Measurements from ENCODE around the gene TGFA.

Gene TGFA

DNA sequence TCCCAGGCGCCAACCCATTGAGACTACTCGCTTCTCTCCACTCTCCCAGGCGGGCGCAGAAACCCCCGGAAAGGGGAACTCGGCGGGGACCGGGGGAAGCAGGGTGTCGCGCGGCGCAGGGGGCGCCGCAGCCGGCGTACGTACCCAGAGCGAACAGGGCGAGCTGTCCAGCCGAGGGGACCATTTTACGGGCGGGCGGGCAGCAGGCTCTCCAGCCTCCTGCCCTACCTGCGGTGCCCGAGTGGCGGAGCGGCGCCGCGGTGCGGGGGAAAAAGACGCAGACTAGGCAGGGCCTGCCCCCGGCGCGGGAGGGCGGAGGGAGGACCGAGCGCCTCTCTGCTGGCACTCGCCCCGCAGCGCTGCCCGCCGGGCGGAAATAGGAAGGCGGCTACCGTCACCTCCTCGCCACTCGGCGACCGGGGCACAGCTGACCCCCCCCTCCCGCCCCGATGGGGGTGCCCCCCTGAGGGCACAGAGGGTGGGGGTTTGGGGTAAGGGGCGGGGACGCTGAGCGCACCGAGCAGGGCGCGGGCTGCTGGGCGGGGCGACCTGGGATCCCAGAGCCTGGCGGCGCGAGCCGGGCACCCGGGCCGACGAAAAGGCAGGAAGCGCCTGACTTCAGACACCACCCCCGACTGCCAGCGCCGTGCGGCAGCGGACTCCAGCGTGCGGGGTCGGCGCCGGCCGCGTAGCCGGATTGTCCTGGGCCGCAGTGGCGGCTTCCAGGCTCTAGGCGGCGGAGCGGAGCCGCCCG lies at the start of gene TGFA:
Gene TGFA, minus strand, starts transcription at position 243 of the 754 bp plus-strand sequence. Its CDS starts 59 bp downstream, at position 184.
- DNase-seq (ENCODE audit: low read depth, low spot score): no peak

DNA sequence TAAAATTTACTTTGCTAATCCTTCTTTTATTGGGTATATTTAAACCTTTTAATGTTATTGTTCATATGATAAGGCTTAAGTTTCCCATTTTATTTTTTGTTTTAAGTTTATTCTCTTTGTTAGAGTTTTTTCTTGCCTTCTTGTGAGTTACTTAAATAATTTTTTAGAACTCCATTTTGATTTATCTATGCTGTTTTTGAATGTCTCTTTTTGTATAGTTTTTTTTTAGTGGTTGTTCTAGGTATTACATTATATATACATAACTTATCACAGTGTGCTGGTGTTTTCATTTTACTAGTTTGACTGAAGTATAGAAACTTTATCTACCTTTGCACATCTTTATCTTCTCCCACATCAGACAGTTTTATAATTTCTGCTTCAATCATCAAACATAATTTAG lies 49.4 kb upstream of the TGFA start:
- no peak for DNase-seq (ENCODE audit: low read depth, low spot score)

GRCh38 chr2:70598197-70598596 lies 44.6 kb upstream of the TGFA start:
- DNase-seq (ENCODE audit: low read depth, low spot score): no peak

GRCh38 chr2:70596739-70597138 lies 43.1 kb upstream of the TGFA start:
- DNase-seq (ENCODE audit: low read depth, low spot score): no peak

- no peak for DNase-seq (ENCODE audit: low read depth, low spot score)
Observed at GRCh38 chr2:70596293-70596692, 42.7 kb upstream of the TGFA start.

DNA sequence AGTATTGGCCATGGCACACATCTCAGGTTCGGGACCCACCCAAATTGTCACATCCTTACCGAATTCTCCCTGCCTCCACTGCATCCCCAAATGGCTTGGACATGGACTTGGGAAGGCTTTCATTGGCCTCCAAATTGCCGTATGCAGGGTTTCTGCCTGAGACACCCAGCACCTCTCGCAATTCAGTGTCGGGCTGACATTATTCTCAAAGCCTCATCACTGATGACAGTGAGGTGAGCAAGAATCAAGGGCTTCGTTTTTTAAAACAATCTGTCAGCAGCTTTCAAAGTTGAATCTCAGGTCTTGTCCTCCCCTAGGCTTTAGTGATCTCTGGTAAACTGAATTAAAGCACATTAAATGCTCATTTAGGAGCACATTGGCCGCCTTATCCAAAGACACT lies 29.5 kb upstream of the TGFA start:
- no peak for DNase-seq (ENCODE audit: low read depth, low spot score)

DNA sequence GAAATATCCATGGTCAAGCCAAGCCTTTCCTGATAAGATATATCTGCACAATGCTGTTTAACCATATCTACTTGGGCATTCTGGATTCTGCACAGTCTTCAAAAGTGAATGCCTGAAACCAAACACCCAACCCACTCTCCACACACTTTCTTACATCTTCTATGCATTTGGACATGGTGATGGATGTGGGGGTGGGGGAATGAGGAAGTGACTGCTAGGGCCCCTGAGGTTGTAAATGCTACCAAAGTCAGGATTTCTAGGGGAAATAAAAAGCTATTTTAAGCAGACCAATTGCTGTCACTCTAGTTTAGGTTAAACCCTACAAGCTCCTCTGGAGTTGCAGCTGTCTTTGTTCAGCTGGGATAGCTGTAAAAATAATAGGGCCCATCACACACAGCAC lies 26.7 kb upstream of the TGFA start:
- no peak for DNase-seq (ENCODE audit: low read depth, low spot score)

DNA sequence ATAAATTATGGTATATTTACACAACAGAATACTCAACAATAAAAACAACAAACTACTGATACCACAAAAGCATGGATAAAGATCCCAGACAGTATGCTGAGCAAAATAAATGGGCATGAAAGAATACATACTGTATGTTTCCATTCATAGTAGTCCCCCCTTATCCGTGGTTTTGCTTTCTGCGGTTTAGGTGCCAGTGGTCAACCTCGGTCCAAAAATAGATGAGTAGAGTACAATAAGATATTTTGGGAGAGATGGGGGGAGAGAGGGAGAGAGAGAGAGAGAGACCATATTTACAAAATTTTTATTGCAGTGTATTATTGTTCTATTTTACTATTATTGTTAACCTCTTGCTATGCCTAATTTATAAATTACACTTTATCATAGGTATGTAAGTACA lies 21.0 kb upstream of the TGFA start:
- no peak for DNase-seq (ENCODE audit: low read depth, low spot score)

DNA sequence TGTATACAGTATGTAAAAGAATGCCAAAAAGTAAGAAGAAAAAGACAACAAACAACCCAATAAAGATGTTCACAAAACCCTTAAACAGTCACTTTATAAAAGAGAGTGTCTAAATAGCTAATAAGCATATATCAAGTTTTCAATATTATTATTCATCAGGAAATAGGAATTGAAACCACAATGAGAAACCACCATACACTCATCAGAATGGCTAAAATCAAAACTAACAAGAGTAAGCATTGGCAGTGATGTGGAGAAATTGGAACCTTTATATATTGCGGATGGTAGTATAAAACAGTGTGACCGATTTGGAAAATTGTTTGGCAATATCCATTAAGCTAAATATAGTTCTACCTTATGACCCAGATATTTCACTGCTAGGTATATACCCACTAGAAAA lies 20.5 kb upstream of the TGFA start:
- DNase-seq (ENCODE audit: low read depth, low spot score): no peak

GRCh38 chr2:70570041-70570661 lies 16.5 kb upstream of the TGFA start:
- DNase-seq (ENCODE audit: low read depth, low spot score): no peak

- DNase-seq (ENCODE audit: low read depth, low spot score): no peak
Observed at GRCh38 chr2:70569559-70569958, 15.9 kb upstream of the TGFA start.

DNA sequence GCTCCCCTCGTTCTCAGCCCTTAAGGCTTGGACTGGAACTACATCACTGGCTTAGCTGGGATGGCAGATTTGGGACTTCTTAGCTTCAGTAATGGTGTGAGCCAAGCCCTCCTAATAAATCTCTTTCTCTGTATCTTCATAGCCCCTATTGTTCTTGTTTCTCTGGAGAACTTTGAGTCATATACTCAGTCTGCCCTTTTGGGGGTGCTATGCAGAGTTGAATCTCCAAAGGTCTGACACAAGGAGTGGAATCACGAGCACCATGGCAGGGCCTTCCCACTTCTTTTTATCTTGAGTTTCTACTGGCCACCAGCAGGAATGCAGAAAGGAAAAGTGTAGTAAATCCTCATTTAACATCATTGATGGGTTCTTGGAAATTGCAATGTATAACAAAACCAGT lies 13.3 kb upstream of the TGFA start:
- DNase-seq (ENCODE audit: low read depth, low spot score): no peak

GRCh38 chr2:70566464-70566863 lies 12.8 kb upstream of the TGFA start:
- DNase-seq (ENCODE audit: low read depth, low spot score): no peak

DNA sequence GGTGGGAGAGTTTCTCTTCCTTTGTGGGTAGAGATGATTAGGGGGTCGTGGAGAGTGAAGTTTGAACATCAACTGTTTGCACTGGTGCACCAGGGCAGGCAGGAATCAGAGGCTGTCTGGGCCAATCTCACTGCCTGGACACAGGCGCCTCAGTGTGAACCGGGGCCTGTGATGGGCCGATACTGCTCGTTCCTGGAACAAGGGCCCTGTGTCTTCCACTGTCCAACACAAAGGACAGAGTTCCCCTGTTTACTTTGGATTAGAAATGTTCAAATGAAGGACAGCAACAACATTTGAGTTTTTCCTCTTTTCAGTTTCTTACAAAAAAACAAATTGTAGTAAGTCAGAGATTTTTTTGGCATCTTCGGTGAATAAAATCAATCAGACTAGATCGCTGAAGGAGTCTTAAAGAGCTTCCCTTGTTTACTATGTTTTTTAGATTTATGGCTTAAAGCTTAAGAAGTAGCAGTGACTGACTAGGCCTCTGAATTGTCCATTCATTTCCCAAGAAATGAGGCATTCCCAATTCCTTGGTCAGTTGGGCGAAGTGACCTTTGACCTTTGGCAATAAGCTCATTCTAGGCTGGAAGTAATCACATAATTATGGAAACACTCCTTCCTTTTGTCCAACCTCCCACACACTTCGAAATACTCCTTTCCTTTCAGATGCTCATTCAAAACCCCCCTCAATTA lies 11.6 kb upstream of the TGFA start:
- DNase-seq (ENCODE audit: low read depth, low spot score): no peak

GRCh38 chr2:70561893-70562292 lies 8.3 kb upstream of the TGFA start:
- no peak for DNase-seq (ENCODE audit: low read depth, low spot score)

DNA sequence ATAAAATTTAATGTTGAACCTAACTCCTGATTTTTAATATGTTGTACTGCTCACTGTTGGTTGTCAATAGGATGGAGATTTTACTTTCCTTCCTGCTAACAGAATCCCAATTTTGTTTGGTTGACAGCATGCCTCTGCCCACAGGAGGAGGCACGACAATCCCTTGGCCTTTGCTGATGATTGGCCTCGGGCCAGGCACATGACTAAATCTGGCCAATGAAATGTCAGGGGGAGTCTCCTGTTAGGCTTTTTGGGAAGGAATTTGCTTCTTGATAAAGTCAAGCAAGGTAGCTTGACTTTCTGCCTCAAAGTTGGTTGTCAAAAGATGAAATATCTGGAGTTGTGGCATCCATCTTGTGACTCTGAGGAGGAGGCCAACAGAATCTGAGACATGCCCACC lies 6.8 kb upstream of the TGFA start:
- DNase-seq (ENCODE audit: low read depth, low spot score): no peak

- DNase-seq (ENCODE audit: low read depth, low spot score): no peak
Observed at GRCh38 chr2:70560040-70560439, 6.4 kb upstream of the TGFA start.

DNA sequence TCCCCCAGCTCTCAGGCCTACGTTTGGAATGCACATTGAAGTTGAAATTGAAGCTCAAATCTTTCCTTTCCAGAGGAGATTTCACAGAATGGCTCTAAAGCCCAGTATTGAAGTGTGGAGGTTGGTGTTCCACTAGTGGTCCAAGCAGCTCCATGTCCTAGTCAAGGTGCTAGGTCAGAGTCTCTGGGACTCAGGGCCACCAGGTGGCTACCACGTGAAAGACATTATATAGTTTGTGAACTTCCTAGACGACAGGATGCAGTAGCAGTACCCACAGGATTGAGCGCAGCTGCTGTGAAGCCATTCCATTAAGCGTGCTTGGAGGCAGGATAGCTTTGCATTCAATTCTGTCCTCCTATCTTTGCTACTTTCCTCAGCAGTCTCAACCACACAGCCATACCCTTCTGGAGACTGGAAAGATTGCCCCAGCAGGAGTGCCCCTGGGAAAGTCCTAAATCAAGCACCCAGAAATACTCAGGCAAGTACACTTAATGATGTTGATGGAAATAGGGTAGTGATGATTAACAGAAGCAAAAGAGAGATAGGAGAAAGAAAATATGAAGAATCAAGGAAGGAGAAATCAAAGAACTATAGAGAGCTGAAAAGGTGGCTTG lies 4.7 kb upstream of the TGFA start:
- DNase-seq (ENCODE audit: low read depth, low spot score): no peak

DNA sequence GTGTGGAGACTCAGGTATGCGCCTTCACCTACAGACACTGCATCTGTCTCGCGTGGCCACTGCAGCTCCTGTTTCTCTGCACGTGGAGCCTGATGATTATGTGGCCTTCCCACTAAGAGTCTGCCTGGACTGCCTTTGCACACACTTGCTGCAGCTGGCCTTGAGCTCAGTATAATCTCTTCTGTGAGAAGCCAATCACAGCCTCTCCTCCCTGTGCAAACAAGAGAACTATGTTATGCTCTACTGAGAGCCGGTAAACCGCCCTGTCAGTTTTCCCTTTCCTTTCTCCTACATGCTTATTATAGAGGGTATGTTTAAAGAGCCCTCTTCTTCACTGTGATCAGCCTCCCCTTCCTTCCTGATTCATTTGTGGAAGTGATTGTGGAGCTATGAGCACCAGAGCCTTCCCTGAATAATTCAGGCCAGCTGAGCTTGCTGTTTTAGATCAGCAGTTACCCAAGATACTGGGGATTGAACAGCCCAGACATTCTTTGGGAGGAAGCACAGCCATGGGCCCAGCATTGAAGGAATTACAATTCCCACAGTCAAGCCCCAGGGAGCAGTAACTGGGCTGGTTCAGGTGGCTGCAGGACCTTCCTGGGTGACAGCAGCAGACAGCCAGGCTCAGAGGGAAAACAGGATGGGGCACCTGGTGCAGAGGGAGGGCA lies 3.7 kb upstream of the TGFA start:
- no peak for DNase-seq (ENCODE audit: low read depth, low spot score)

- DNase-seq (ENCODE audit: low read depth, low spot score): no peak
Observed at GRCh38 chr2:70556608-70557007, 3.0 kb upstream of the TGFA start.

- no peak for DNase-seq (ENCODE audit: low read depth, low spot score)
Observed at GRCh38 chr2:70554338-70554892, 789 bp upstream of the TGFA start.

DNA sequence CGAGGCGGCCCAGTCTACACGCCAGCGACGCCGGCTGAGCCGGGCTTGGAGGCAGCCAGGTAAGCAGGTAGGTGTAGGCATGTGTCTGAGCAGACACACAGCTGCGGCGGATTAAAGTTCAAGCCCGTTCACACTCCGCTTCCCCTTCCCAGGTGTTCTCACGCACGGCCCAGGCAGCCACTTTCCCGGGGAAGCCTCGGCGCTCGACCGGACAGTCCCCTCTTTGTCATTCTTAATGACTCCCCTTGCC lies 367 bp downstream of the TGFA start:
- DNase-seq (ENCODE audit: low read depth, low spot score): no peak

All from brain pericyte (primary cell).